GM04504 (cell line): ENCODE measurements around the gene OSTN.
A peak's percentile ranks its signal among the peaks of the same experiment; 100 is the strongest.
"Not testable (repeated sequence)": the region's sequence is repeated elsewhere in the genome, so short reads cannot be mapped to it uniquely, and the experiment has no call there.

Source experiments
- DNase-seq: peaks from one replicate; pipeline ENCODE4 v3.0.0-alpha.2; 2012; ENCODE audit warnings: low read depth

Gene OSTN

DNA sequence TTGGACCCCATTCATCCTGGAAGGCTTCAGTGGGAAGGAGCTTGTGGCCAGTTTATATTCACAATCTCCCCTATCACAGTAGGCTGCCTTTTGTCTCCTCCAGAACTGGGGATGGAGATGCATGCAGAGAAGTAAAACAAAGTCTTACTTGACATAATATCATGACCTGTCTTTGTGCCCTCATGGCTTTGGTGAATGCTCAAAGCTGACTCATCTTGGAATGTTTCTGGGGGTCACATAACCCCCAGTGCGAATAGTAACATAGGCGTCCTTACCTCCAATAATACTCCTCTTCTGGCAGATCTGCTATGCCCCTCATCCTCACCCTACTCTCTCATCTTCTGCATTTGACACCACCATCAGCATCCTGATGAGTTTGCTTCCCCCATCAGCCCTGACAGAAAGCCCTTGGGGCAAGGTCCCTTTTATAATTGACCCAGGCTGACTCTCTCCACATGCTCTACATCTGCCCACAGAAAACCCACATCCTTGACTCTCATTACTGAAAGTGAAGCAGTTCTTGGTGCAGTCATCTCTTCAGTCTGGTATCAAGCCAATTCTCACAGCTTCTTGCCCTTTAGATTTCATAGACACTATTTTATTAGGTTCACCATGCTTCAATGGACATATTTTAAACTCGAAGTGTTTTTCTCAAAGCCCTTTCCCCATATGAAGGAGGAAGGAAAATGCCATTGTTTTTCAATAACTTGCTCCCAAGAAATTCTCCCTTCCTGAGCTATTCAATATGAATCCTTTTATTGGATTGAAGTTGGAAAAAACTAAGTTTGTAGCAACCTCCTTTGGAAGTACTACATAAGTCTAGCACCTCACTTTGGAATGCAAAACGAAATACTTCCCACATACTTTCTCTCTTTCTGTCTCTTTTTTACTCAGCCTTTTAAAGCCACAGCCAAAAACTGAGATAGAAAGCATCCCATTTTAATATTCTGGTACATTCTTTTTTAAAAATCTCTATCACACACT, 36.6 kb downstream of the OSTN start:
- no peak for DNase-seq

DNA sequence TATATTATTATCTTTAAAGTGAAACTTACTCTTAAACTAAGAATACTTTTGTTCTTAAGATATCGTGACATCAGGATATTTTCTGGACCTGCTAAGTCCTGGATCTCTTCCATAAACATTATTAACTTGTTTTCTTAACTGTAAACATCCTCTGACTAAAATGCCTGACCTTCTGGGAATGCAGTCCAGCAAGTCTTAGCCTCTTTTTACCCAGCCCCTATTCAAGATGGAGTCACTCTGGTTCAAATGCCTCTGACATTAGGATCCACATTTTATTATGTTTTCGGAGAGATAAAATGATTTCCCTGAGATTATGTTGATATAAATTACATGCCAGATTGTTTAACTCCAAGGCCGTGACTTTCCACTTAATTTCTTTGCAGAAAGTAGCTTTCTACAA, 37.6 kb downstream of the OSTN start:
- no peak for DNase-seq

DNA sequence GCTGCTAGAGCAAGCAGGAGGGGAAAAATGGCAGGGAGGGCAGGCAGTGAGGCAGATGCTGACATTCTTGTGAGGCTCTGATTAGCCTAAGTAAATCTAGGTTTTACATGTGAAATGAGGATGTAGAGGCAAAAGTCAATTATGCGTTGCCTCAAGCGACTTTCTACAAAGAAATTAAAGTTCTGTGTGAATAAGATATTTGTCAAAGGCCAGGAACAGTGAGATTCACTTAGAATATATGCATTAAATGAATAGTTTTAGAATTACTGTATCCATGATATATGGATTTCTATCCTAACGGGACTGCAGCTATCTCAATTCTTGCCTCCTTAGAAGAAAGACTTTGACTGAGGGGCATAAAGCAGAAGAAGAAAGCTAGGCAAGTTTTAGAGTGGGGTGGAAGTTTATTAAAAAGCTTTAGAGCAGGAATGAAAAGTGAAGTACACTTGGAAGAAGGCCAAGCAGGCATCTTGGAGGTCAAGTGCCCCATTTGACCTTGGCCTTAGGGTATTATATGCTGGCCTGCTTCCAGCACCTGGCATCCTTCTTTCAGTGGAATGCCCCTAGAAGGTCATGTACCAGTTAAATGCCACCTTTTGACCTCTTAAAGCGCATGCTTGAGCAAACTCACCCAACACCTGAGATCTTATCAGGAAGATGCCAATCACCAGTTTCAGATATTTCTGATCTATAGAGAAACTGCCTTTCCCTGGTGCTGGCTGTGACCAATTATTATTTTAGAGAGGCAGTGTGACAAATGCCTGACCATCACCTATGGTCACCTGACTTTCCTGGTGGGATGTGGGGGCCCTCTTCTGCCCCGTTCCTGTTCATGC, 38.2 kb downstream of the OSTN start:
- DNase-seq = no peak

DNA sequence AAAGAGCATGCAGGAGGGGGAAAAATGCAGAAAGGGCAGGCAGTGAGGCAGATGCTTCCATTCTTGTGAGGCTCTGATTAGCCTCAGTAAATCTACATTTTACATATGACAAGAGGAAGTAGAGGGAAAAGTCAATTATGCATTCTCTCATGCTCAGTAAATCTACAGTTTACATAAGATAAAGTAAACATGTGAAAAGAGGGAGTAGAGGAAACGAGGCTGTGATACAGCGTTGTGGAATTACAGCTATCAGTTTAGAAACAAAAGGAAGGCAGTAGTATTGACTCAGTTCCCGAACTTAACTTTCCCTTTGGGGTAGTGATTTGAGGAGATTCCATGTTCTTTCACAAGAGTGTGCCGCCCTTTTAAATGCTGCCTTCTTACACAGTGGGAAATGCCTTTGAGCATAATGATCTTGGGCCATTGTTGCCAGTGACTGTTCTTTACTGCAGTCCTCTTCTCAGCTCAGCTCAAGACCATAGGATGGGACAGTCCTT, 39.3 kb downstream of the OSTN start:
- DNase-seq = no peak

DNA sequence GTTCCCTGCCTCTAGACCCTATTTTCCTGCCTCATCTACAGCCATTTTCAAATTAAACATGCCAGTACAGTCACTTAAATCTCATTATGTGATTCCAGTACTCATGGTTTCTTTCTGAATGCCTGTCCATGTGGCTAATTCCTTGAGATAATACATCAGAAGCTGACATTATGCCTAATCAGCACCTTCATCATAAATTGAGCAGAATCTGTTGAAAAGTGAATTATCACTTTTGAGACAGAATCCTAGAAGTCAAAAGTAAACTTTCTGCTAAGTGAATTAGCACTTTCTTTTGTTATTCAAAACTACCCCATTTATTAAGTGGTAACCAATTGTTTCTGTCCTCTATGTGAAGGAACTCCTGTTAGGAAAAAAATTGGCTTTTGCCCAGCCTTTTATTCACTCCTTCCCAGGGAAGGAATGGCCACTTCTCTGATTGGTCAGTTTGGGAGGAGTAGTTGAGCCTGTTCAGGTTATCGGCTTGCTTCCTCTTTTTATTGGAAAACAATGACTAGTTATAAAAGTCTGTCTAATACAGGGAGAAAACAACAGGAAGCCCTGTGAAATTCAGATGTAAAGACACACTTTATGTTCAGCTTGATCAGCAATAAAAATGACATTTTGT, 40.5 kb downstream of the OSTN start:
- DNase-seq = no peak

DNA sequence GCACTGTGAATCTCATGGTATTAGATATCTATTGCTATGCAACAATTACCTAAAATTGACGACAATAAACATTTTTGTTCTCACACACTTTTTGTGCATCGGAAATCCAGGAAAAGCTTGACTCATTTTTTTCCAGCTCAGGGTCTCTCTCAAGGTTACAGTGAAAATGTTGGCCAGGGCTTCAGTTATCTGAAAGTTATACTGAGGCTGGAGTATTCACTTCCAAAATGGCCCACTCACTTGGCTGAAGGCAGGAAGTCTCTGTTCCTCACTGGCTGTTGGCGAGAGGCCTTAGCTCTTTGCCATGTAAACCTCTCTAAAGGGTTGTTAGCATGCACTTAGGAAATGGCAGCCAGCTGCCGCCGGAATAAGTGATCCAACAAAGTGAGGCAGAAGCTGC, 41.4 kb downstream of the OSTN start:
- DNase-seq = no peak

DNA sequence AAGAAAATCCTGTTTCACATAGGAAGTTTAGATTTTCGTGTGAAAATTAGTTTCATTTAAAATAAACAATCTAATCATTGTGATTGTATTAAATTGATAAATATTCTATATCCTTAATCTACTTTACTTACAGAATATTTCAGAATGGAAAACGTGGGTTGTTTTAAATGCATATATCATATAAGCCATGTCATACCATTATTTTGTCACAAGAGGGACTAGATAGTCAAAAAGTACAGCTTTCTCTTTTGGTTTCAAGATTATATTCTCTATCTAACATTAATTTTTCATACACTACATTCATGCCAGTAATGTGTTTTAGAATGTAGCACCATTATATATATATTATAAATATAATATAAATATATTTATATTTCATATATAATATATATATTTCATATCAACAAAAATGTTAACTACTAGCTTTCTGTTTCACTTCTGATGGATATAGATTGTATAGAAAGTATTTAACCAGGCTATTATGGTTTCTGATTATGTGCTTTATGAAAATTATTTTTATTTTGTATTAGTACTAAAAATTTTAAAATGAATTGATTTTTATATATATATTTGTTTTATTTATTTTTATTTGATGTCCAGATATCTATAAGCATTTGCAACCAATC, 45.3 kb downstream of the OSTN start:
- no peak for DNase-seq

DNA sequence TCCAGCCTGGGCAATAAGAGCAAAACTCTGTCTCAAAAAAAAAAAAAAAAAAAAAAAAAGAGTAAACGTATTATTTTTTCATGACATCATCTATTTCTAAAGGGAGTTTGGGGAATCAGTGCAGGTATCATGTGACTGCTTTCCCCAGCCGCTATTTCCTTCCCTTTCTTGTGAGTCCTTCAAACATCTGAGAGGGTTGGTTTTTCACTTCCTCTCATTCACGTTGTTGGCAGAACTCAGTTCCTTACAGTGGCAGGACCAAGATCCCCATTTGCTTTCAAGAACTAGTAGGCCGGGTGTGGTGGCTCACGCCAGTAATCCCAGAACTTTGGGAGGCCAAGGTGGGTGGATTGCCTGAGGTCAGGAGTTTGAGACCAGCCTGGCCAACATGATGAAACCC, 47.0 kb downstream of the OSTN start:
- DNase-seq = not testable (repeated sequence)

DNA sequence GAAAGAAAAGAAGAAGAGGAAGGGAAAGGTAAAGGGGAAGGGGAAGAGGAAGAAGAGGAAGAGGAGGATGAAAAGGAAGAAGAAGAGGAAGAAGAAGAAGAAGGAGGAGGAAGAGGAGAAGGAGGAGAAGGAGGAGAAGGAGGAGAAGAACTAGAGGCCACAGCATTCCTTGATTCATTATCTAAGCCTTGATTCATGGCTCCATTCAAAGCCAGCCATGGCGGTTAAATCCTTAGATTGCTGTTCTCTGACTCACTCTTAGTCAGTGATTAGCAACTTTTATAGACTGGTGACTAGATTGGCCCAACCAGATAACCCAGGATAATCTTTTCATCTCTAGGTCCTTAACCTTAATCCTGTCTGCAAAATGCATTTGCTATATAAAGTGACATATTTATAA, 47.6 kb downstream of the OSTN start:
- DNase-seq = peak; percentile 45

DNA sequence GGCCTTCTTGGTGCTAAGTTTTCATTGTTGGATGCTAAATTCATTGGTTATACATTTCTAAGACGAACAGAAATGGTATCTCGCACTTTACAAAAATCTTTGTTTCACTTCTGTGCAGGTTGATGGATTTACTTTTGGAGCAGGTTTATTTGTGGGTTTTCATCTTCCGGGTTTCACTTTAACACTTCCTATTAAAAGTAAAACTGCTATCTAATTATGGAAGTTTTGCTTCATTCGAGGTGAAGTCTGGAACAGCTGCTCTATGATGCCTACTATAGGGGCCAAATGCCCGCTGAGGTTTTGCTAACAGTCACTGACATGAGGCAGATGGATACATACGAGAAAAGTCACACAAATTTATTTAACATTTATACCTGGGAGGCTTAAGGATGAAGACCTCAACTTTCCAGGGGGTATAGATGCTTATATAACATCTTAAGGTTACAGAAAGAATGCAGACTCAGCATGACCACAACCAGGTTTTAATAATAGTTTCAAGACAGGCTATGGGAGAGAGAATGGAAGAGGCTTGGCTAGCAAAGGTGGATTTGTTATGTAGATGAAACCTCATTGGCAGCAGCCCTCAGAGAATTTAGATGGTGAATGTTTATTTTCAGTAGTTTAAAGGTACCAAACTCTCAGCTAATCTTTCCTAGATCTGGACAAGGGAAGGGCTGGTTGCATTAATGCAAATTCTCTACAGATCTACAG, 54.2 kb downstream of the OSTN start:
- no peak for DNase-seq

DNA sequence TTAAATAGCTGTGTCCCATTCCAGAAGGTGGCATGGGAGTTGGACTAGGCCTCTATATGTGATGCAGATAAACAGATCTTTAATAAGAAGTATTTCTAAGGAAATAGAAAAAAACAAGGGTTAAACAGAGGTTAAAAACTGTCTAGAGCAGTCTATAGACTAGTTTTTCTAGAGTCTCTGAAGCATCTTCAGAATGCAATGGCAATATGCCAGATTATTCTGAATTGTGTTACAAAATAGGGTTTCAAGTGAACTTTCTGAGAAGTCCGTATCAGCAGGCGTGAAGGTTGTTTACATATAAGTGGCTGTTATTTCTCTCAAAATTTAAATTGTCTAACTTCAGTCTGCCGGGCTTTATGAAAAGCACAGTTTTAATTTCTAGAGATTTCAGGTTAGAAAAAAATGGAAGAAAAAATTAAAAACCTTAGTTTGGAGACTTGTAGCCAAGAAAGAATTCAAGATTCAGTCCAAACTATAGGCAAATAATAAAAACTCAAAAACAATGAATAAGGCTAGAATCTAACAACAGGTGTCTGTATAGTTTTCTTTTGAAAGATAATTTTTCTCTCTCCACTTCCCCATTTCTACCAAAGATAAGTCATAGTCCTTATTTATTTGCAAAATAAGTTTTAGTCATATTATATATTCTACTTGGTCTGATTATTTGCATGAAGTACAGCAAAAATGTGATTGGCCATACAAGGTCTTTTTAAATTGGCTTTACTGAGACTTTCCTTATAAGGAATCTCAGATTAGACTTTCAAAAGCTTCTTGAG, 55.2 kb downstream of the OSTN start:
- DNase-seq = no peak

DNA sequence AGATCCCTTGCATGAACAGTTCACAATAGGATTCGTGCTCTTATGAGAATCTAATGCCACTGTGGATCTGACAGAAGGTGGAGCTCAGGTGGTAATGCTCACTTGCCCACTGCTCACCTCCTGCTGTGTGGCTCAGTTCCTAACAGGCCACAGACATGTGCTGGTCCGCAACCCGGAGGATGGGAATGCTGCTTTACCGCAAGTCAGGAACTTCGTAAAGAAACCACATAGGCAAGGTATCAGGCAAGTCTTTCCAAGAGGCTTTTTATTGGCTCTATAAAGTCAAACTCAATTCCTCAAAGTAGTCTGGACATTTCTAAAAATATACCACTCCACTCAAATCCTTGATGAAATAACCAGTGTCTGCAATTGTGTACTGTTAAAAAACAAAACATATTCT, 56.1 kb downstream of the OSTN start:
- DNase-seq = no peak

DNA sequence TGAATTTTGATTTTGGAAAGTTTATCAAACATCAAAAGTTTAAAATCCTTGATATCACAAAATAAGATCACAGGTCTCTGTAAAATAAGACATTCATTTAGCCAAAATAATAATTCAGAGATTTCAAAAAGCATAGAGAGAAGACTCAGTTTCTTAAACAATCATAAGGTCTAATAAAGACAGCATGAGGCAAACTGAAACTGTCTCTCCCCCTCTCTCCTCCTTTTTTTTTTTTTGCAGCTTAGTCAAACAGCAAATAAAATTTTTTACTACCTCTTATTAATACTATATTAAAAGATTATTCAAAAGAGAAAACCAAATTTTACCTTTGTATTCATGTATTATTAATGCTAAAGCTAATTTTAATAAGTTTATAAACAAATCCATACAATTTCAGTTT, 57.4 kb downstream of the OSTN start:
- no peak for DNase-seq

DNA sequence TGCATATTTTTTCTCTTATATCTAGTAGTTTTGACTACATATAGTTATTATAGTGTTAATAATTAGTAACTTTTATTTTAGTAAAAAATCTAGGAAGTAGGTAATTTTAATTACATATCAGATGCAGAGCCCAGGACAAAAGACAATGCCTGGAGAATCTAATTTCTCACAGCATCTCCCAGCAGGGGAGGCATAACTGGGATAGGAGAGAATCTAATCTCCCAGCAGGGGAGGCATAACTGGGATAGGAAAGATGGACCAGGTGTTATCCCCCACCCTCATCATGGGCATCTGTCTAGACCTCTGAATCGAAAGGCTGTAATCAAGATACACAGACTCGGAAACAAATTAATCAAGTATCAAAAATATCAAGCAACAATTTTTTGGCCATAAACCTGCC, 58.2 kb downstream of the OSTN start:
- no peak for DNase-seq

DNA sequence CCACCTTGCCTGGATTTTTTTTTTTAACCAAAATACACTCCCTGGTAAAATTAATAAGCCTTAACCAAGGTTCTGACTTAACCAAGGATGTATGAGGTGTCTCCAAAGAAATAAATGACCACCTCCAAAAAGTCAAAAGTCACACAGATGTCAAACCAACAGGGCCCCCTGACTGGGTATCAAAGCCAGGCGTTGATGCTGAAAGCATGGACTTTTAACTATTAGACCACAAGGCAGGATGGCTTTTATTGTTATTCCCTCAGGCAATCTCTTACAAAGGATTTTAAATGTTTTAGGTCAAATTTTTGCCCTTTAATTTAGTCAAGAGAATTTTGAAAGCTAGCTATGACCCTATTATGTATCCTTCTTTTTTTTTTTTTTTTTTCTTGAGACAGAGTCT, 60.4 kb downstream of the OSTN start:
- DNase-seq = no peak

DNA sequence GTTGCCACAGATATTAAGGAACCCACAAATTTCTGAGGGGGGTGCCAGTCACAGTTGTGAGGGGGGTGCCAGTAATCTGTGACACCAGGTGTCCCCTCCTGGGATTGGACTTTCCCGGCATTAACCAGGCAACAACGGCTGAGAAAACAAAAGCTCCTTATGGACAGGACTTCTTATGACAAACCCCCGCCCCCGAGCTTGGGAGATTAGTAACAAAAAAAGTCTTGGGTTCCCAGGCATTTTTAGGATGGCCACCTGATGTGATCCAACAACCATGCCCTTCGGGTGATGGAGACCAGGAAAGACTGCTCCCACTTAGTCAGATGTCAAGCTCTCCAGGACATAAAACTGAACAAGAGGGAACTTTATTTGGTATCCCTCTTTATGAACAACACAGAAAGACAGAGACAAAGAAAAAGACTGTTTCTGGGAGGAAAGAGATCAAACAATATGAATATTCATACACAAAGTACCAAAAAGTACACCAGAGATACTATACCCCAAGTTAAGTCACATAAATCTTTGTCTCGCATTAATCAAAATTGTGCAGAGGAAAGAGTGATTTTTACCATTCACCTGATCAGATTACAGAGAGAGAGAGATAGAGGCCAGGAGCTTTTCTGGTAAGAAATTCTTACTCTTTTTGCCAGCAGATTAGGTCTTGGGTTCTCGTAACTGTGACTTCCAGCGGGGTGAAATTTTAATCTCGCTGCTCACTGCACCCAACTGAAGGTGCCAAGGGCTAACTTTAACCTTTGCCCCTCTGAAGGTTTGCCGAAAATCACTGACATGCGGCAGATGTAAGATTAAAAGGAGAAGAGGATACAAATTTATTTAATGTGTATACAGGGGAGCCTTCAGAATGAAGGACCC, 61.6 kb downstream of the OSTN start:
- no peak for DNase-seq

DNA sequence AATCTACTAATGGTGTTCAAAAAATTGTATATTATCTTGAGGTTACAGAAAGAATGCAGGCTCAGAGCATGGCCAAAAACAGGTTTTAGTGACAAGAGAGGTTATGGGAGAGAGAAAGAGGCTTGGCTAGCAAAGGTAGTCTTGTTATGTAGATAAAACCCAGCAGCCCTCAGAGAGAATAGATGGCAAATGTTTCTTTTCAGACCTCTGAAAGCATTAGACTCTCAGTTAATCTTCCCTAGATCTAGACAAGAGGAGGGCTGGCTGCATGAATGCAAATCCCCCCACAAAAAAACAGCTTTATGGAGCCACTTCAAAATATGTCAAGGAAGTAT, 62.2 kb downstream of the OSTN start:
- no peak for DNase-seq

DNA sequence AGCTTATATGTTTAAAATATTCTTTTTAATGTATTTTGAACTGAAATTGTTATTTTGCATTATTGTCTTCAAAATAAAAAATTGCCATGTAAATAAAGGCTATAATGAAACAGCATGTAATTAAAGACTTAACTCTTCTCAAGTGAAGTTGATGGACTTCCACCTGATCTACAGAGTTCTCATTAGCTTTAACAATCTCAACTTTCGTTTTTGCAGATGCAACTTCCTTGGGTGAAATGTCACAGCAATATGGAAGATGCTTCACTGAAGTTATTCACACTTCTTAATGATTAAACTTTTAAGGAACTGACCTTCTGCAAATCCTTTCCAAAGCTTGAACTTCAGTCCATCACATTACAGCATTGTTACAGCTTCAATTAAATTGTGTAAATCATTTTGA, 63.6 kb downstream of the OSTN start:
- DNase-seq = no peak

DNA sequence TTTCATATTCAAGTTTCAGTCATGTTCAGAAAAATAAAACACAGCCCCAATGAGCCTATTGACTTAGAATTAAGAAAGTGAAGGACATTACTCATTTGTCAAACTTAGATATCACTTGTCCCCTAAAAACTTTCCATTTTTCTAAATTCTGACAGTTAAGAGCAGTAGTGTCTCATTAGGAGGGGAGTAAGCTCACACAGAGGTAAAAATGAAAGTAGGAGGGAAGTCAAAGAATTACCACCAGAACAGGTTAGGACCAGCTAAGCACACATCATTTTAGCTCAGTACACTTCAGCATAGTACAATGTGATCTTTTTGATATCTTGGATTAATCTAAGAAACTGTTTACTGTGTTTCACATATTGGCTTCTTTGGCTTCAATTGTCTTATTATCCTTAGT, 64.3 kb downstream of the OSTN start:
- DNase-seq = no peak

DNA sequence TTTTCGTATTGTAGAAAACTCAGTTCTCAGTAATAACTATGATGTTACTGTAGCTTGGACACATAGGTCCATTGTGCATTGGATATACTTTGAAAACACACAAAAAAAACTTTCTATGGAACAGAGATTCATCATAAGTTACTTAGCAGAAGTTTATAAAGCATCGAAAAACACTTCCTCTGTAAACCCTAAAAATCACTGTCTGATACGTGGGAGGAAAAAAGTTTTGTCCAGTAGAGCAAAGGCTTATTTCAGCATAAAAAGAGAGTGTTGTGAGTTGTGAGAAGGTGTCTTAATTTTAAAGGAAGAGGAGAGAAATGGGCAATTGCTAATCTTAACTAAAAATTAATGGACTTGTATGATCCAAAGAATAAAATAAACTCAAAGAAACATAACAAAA, 64.8 kb downstream of the OSTN start:
- DNase-seq = no peak
